DMS153 (cell line): ENCODE results near the gene PRKAG1.

Experiments
- DNase-seq: peaks from one replicate; lab custom pipeline; 2025; lab: John Stamatoyannopoulos, UW

Gene PRKAG1

DNA sequence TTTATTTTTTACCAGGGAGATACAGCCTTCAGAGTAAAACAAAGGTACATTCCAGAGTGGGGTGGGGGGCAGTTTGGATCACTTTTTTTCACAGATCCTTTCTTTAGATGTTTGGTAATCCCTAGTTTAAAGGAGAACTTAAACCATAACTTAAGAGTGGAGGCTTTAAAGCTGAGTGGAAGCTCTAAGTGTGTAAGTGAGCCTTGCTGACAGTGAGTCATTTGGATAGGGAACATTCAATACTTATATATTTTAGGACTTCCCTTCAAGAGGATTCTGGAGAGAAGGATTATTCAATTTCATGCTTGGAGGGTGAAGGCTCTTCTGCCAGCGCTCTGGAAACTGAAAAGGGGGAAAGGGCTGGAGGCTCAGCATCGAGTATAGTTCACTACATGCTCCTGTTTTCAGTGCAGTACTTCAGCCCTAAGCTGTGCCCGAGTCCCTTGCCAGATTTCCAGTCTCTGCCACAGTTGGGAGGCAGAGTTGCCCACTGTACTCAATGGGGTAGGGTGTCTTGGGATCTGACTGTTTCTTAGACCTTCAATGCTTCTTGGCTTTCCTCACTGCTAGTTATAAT lies 8.4 kb downstream of the PRKAG1 start:
- DNase-seq: no peak

- no peak for DNase-seq
Observed at GRCh38 chr12:49008943-49009342, 9.6 kb downstream of the PRKAG1 start.

- DNase-seq: no peak
Observed at GRCh38 chr12:49000346-49000745, 18.2 kb downstream of the PRKAG1 start.

DNA sequence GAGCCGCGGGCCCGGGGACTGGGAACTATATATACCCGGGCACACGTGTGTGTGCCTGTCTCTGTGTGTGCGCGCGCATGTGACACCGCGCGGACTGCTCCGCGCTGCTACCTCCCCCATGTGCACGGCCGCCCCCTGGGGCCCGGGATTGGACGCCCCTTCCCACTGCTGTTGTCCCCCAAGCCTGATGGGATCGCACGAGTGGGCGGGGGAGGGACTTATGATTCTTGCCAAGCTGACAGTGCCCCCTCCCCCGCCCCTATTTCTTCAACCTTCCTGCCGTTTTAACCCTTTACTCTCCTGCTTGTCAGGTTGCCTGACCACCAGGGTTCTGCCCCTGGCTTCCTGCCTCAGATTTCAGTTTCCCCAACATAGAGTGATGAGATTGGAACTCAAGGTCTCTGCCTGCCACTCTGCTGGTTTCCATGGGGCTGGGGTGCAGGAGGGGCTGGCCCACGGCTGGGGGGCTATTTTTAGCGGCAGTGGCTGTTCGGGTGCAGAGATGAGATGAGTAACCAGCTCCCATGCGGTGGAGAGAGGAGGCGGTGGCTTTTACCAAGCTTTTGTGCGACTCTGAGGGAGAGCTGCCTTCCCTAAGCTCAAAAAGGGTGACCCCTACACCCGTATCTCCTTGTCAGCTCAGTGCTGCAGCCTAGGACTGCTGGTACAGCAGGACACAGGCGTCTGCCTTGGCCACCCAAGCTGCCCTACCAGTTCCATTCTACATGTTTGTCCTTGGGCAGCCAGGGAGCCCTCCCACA lies 19.0 kb downstream of the PRKAG1 start, which contains the start of gene DDN:
Gene DDN (minus strand): TSS at position 5 of the 761 bp plus-strand sequence. CDS start 88 bp downstream, outside the sequence.
- DNase-seq: no peak

DNA sequence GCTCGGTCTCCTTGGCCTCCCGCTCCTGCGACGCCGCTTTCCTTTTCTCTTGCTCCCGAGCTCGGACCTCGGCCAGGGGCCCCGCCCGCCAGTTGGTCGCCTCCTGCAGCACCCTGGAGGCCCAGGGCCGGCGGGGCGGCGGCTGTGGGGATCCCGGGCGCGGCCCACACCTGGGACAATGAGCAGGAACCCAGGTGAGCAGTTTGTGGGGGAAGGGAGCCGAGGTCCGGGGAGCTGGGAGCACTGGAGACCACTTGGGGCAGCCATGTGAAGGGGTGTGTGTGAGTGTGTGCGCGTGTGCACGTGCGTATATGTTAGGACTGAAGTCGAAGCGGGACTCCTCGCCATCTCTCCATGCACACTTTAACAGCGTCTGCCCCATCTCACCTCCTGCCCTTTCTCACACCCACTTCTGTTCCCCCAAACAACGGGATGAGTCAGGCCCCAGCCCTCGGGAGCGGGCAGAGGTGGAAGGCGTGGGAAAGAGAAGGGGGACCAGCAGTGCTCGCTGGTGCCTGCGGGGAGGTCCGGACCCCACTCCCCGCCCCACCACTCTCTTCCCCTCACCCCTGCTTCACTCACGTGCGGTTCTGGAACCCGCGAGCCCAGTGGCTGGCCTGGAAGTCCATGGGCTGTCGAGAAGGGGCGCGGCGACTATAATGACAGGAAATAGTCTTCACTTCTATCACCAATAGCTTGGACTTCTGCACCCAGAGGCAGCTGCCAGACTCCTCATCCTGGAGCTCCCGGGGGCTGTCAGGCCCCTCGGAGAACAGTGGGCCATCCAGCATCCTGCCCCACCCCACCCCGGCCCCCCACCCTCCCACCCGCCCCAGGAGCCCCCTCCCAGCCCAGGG lies 19.9 kb downstream of the PRKAG1 start:
- no peak for DNase-seq

DNA sequence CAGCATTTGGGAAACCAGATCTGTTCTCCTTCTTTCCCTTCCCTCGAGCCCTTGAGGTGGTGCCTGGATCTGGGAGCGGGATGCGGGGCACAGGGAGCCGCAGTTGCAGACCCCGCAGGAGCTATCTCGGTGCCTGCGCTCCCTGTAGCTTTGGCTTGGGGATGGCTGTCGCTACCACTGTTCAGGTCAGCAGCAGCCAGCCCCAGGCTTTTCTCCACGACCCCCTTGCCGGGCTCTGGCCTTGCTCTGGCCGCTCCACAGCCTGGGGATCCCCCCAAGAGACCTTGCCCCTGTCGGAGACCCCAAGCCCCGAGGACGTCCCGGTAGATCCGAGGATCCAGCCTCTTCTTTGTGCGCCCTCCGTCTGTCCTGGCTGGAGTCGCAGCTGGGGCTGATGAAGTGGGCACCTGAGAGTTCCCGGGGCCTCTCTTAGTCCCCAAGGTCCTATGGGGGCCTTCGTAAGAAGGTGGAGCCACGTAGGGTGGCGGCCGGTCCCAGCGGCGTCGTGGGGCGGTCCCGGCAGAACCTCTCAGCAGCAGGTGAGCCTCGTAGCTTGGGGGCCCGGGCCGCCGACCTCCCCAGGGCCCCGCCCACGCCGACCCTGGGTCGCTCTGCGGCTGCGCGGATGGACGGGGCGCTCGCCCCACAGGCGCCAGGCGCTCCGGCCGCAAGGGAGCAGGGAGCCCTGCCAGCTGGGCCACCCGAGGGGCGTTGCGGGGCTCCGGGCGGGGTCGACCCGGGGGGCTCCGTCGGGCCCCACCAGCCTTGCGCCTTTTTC lies 20.7 kb downstream of the PRKAG1 start:
- no peak for DNase-seq

DNA sequence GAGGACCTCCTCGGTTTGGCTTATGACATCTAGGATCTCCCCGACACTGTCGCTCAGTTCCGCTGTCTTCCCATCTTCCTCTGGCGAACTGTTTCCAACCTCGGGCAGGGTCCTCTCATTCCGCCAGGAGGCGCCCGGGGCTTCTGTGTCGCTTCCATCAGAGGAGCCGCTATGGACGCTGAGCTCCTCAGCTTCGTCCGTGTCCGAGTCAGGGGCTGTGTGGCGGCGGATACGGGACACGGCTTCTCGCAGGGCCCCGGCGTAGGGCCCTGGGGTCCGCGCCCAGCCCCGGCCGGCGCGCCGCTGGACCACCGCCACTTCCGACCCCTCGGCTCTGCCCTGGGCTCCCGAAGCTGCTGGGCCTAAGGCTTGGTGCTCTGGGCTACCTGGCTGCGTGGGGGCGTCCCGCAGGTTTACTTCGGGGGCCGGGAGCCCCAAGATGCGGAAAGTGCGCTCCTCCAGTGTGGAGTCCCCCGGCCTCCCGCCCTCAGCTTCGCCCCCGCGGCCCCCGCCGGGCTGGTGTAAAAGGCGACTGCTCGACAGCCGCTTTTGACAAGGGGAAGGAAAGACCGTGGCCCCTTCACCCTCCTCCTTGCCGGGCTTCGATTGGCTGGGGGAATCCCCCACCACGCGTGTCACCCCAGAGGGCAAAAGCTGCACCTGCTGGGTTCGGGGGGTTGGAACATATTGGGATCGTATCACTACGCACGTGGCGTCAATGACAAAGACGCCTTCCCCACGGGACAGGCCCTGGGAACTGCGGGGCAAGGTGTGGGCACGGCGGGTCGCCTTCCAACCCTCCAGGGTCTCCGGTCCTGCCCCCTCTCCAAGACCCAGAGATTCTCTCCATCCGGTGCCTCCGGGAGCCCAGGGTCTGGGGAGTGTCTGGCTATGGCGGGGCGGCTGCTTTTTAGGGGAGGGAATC lies 21.5 kb downstream of the PRKAG1 start:
- DNase-seq: peak; percentile 47

DNA sequence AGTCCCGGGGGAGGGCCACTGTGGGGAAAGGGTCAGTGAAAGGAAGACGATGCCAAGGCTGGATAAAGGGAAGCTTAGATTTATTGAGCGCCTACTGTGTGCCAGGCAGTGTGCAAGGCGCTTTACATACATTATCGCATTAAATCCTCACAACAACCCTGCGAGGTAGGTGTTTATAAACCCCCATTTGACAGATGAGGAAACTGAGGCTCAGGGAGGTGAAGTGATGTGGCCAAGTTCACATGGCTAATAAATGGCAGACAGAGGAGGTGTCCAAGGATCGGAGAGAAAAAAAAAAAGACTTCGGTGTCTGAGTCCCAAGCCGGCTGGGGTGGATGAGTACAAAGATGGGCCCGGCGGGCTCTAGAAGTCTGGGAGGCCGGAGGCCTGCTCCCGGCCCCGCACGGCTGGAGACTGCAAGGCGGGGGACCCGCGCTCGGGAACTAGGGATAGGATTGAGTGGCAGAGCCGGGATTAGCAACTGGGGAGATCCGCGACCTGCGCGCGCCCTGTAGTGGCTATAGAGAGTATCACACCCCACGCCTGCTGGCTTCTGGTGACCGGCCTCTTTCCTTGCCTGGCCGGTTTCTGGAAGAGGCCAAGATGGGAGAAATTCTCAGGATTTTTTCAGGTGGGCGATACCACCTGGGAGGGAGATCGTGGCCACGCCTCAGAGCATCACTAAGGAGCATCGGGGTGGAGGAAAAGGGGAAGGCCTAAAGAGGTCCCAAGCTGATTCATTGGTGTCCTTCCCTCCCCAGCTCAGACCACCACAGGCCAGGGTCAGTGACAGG lies 23.3 kb downstream of the PRKAG1 start:
- DNase-seq: peak; percentile 31

GRCh38 chr12:48994224-48995085 lies 24.1 kb downstream of the PRKAG1 start:
- no peak for DNase-seq

DNA sequence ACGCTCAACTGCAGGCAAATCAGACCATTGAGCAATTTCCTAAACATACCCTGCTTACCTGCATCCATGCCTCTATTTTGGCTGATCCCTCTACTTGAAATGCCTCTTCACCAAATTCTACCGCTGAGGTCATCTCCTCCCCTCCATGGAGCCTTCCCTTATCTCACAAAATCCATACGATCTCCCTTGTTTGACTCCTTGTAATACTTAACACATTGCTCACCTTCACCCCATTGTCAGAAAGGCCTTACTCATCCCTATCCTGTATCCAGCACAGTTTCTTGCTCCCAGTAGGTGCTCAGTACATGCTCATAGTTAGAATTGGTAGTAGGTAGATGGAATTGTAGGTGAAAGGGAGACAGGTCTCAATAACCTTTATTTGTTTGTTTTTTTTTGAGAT lies 24.8 kb downstream of the PRKAG1 start:
- no peak for DNase-seq

DNA sequence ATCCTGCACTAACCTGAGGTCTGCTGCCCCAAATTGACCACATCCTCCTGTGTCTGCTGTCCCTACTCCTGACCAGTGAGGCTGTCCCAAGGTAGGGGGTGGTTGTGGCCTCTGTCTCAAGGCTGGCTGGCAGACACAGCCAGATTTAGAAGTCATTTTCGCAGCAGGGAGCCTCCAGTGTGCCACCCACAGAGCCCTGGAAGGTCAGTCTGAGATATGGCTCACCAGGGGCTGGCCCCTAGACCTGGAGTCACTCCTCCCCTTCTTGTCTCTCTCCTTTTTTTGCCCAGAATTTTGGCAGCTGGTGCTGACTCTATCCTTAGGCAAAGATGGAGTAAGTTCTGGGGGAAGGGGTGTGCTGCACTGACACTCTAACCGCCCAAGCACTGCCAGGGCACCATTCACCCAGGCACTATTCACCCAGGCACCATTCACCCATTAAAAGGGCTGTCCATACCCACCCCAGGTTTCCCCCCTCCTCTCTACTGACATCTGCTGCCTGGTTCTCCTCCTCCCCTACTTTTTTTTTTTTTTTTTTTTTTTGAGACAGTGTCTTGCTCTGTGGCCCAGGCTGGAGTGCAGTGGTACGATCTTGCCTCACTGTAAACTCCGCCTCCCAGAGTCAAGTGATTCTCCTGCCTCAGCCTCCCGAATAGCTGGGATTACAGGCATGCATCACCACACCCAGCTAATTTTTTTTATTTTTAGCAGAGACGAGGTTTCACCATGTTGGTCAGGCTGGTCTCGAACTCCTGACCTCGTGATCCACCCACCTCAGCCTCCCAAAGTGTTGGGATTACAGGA lies 27.1 kb downstream of the PRKAG1 start:
- DNase-seq: no peak

- no peak for DNase-seq
Observed at GRCh38 chr12:48990552-48990951, 28.0 kb downstream of the PRKAG1 start.

DNA sequence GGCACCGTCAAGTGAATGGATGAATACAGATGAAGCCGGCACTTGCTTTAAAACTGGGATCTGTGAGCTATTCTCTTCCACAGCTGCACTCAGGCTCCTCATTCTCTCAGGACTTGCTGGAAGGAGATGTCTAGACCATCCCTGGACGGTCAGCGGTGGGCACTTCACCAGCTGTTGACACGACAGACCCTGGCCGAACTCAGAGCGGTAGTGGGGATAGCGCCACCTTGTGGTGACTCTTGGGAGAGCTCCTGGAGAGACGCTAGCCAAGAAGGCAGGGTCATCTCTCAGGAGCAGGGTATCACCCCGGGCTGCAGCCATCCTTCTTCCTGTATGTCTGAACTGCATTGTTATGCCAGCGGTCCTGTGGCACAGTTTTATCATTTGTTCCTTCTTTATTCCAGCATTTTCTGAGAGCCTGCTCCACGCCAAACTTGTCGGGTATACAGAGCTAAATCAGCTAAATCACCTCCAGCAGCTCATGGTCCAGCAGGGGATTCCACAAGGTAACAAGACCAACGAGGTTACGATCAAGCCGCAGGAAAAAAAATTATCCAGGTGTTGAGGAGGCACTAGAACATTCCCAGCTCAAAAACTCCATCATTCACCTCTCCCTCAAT lies 30.4 kb downstream of the PRKAG1 start:
- peak; percentile 21 for DNase-seq

DNA sequence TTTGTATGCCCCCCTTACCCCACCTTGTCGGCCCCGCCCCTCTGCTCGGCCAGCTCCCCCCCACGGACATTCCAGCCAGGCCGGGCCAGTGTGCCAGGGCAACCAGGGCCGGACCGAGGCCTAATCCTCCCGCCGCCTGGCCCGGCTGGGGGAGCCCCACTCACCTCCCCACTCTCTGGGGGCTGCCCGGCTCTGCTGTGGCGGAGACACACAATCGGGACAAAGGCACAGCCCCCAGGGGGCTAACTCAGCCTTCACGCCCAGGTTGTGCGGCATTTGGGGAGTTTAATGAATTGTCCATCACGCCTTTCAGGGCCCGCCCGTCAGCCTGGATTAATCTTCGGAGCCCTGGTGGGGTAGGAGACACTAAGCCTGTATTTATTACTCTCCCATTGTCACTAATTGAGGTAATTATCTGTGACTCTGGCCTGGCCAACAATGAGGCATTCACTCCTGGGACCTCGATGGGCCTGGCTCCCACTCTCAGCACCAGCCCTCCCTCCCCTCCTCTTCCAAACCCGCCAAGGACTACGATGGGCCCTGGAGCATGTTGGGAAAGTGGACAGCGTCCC lies 31.8 kb downstream of the PRKAG1 start:
- no peak for DNase-seq

GRCh38 chr12:48985901-48986300 lies 32.7 kb downstream of the PRKAG1 start:
- DNase-seq: no peak

DNA sequence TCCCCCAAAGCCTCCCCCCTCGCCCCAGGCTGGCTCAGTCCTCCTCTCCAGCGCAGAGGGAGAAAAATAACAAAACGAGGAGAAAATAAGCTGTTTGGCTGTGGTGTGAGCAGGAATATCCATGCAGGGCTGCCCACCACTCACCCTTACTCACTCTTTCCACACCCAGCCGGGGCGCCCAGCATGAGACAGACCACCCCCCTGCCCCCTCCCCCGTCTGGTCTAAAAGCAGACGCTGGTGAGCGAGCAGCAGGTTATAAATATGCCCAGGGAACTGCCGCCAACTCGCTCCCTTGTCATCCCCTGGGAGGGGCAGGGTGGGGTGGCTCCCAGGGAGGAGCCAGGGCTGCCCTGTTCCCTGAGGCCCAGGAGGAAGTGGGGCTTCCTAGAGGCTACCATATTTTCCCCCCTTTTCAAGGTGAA lies 33.1 kb downstream of the PRKAG1 start:
- no peak for DNase-seq

DNA sequence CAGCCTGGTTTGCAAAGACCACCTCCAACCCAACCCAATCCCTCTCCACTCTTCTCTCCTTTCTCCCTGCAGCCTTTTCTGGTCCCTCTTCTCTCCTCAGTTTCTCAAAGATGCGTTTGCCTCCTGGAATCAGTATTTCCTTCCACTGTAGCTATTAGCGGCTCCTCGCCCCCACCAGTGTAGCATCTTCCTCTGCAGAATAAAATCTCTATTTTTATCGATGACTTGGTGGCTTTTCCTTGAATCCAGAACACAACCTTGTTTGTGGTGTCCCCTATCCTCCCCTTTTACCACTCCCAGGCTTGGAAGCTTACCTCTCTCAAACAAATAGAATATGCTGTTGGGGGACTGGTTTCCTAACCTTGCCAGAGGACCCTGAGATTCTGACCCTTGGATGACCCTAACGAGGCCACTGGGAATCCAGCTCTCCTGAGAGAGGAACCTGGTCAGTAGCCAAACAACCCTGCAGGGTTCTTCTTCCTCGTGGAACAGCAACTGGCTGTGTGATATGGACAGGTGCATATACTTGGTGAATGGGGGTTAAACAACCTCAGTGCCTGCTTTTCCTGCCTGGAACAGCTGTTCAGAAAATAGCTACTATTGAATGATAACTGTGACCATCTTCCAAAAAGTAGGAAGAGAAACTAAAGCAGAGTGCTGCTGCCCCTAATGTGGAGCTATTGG lies 36.0 kb downstream of the PRKAG1 start:
- DNase-seq: no peak
